HEK293T (cell line): ENCODE measurements around the gene ZNF155.

Experiments
- CTCF ChIA-PET: fragments of 350-600 bp; formaldehyde crosslinking; extraction: SDS; loops from one replicate; lab custom pipeline; 2021; ENCODE audit warnings: antibody characterized with exemption, inconsistent platforms; lab: Yijun Ruan, JAX
- POLR2A ChIA-PET: fragments of 350-600 bp; formaldehyde crosslinking; extraction: SDS; loops from one replicate; lab custom pipeline; 2020; ENCODE audit warnings: antibody characterized with exemption, inconsistent platforms; lab: Yijun Ruan, JAX
- DNase-seq: peaks from one replicate; pipeline ENCODE4 v3.0.0; 2012; ENCODE audit warnings: mixed read lengths; ENCODE audit errors: extremely low spot score
- ARNT ChIP-seq: fragments of 450-650 bp; IDR thresholded peaks from 2 replicates; pipeline ENCODE4 v1.6.1; 2017; ENCODE audit warnings: mild to moderate bottlenecking
- BHLHE40 ChIP-seq: fragments of 450-650 bp; IDR thresholded peaks from 2 replicates; pipeline ENCODE4 v1.6.1; 2016; ENCODE audit warnings: mild to moderate bottlenecking, moderate library complexity, borderline replicate concordance
- CTBP1 ChIP-seq: fragments of 450-650 bp; IDR thresholded peaks from 2 replicates; pipeline ENCODE4 v1.6.1; 2016; ENCODE audit warnings: borderline replicate concordance
- ELF4 ChIP-seq: fragments of 450-650 bp; IDR thresholded peaks from 2 replicates; pipeline ENCODE4 v1.6.1; 2017; ENCODE audit warnings: antibody characterized with exemption
- FOXA1 ChIP-seq: fragments of 450-650 bp; IDR thresholded peaks from 2 replicates; pipeline ENCODE4 v1.6.1; 2016; ENCODE audit warnings: mild to moderate bottlenecking
- FOXK2 ChIP-seq: fragments of 450-650 bp; IDR thresholded peaks from 2 replicates; pipeline ENCODE4 v1.6.1; 2016; ENCODE audit warnings: mild to moderate bottlenecking
- FOXM1 ChIP-seq: fragments of 450-650 bp; IDR thresholded peaks from 2 replicates; pipeline ENCODE4 v1.6.1; 2017; ENCODE audit warnings: mild to moderate bottlenecking, borderline replicate concordance
- HDGF ChIP-seq: fragments of 450-650 bp; IDR thresholded peaks from 2 replicates; pipeline ENCODE4 v1.6.1; 2017; ENCODE audit warnings: antibody characterized with exemption, borderline replicate concordance
- L3MBTL2 ChIP-seq: fragments of 450-650 bp; conservative IDR thresholded peaks from 2 replicates; pipeline ENCODE4 v1.6.1; 2016; ENCODE audit warnings: mild to moderate bottlenecking
- LEF1 ChIP-seq: fragments of 450-650 bp; IDR thresholded peaks from 2 replicates; pipeline ENCODE4 v1.6.1; 2017; ENCODE audit warnings: mild to moderate bottlenecking, borderline replicate concordance
- NFRKB ChIP-seq: fragments of 450-650 bp; IDR thresholded peaks from 2 replicates; pipeline ENCODE4 v1.6.1; 2016; ENCODE audit warnings: mild to moderate bottlenecking, moderate library complexity
- PKNOX1 ChIP-seq: fragments of 450-650 bp; IDR thresholded peaks from 2 replicates; pipeline ENCODE4 v1.6.1; 2016
- SP1 ChIP-seq: fragments of 450-650 bp; IDR thresholded peaks from 2 replicates; pipeline ENCODE4 v1.6.1; 2017
- SUZ12 ChIP-seq: fragments of 450-650 bp; IDR thresholded peaks from 2 replicates; pipeline ENCODE4 v1.6.1; 2016; ENCODE audit warnings: mild to moderate bottlenecking
- TARDBP ChIP-seq: fragments of 450-650 bp; IDR thresholded peaks from 2 replicates; pipeline ENCODE4 v1.6.1; 2016
- ZNF384 ChIP-seq: fragments of 450-650 bp; IDR thresholded peaks from 2 replicates; pipeline ENCODE4 v1.6.1; 2016

ZNF155 gene

DNA sequence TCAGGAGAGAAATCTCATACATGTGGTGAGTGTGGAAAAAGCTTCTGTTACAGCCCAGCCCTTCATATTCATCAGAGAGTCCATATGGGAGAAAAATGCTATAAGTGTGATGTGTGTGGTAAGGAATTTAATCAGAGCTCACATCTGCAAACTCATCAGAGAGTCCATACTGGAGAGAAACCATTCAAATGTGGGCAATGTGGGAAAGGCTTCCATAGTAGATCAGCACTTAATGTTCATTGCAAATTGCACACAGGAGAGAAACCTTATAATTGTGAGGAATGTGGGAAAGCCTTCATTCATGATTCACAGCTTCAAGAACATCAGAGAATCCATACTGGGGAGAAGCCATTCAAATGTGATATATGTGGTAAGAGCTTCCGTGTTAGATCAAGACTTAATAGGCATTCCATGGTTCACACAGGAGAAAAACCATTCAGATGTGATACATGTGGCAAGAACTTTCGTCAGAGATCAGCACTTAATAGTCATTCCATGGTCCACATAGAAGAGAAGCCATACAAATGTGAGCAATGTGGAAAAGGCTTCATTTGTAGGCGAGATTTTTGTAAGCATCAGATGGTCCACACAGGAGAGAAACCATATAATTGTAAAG is 17.8 kb upstream of the ZNF155 start:
- ChIA-PET POLR2A (interaction anchor here (0.7 kb wide), 1 partner anchor 1403 kb away, joined by 3 read pairs; no protein-coding TSS in a partner anchor), CTCF (no interaction called here)
- TF ChIP-seq L3MBTL2 (no peak), FOXM1 (no peak), FOXK2 (no peak), NFRKB (no peak), ELF4 (no peak)
- DNase-seq: no peak

- ChIA-PET CTCF (no interaction called here), POLR2A (no interaction called here)
- no peak for DNase-seq
- no peak for TF ChIP-seq FOXA1
- no peak for TF ChIP-seq FOXM1
- TF ChIP-seq LEF1: no peak
- TF ChIP-seq ARNT: no peak
- no peak for TF ChIP-seq HDGF
- no peak for TF ChIP-seq FOXK2
- no peak for TF ChIP-seq ZNF384
- TF ChIP-seq SP1: no peak
- no peak for TF ChIP-seq CTBP1
- TF ChIP-seq PKNOX1: no peak
- TF ChIP-seq L3MBTL2: no peak
Observed at GRCh38 chr19:43976732-43977131, 7.3 kb upstream of the ZNF155 start.

- ChIA-PET CTCF (no interaction called here), POLR2A (interaction anchor here (0.9 kb wide), 1 partner anchor 49 kb away, joined by 3 read pairs; the partner anchor contains the start of gene ZNF45)
- TF ChIP-seq FOXA1 (no peak), BHLHE40 (no peak), HDGF (no peak), L3MBTL2 (no peak), LEF1 (no peak), ELF4 (no peak), NFRKB (no peak), CTBP1 (no peak), PKNOX1 (no peak), ZNF384 (no peak), SP1 (no peak), SUZ12 (no peak), FOXK2 (no peak), ARNT (no peak), TARDBP (no peak)
- no peak for DNase-seq
Observed at GRCh38 chr19:43983544-43983911, 460 bp upstream of the ZNF155 start.

- DNase-seq: no peak
- ChIA-PET POLR2A (interaction anchor here (0.9 to 1.0 kb wide), 2 partner anchors 17 to 50 kb away, joined by 3 read pairs; partner anchors contain the start of gene ZNF45), CTCF (no interaction called here)
- TF ChIP-seq SUZ12 (no peak), FOXM1 (no peak)
Observed at GRCh38 chr19:43984687-43985000, 656 bp downstream of the ZNF155 start.

GRCh38 chr19:43997631-43998290 is 13.8 kb downstream of the ZNF155 start:
- no peak for TF ChIP-seq PKNOX1
- no peak for TF ChIP-seq CTBP1
- TF ChIP-seq TARDBP: no peak
- TF ChIP-seq LEF1: no peak
- POLR2A ChIA-PET: no interaction called here
- CTCF ChIA-PET: no interaction called here
- DNase-seq: no peak

GRCh38 chr19:44002212-44002565 is 18.2 kb downstream of the ZNF155 start:
- TF ChIP-seq FOXK2 (no peak), HDGF (no peak), LEF1 (no peak), PKNOX1 (no peak), FOXM1 (no peak), L3MBTL2 (no peak), FOXA1 (no peak), BHLHE40 (no peak), NFRKB (no peak), ZNF384 (no peak), SUZ12 (no peak), ELF4 (no peak), ARNT (no peak), TARDBP (no peak), SP1 (no peak)
- CTCF ChIA-PET: no interaction called here
- DNase-seq: no peak
- POLR2A ChIA-PET: interaction anchor here (0.8 to 1.0 kb wide), 3 partner anchors 17 to 51 kb away, joined by 3 to 4 read pairs (median 3); partner anchors contain the start of genes ZNF221 and ZNF222
